ENCODE data around the gene PVALEF. TPM values are rescaled to one million over a fixed set of nuclear protein-coding genes. Genes with fewer than 3 reads are reported as not detected.

Gene PVALEF
- total and polyA plus RNA-seq, 2 of the 8 experiments (the other 6 are each of a cell fraction or from before 2014, with no cell fraction given) = 0.03 TPM; not detected in 1

GRCh38 chr17:81187120-81187519, 21.8 kb downstream of the PVALEF start:
- H2BK120ac ChIP-seq (replicated peaks; ENCODE audit: low read depth, low read length) = no peak overlapping the region
- H3K18ac ChIP-seq (ENCODE audit: extremely low read depth, low read length) = no peak overlapping the region
- ChIA-PET POLR2A (ENCODE audit: partially characterized antibody) (interaction anchor here (0.8 kb wide), 1 partner anchor 48 kb away, joined by 3 read pairs; no protein-coding TSS in a partner anchor), CTCF (ENCODE audit: partially characterized antibody) (interaction anchor here (0.7 to 3.2 kb wide), 6 partner anchors 11 to 66 kb away, joined by 3 to 23 read pairs (median 4); no protein-coding TSS in a partner anchor)
- DNase-seq (ENCODE audit: low read depth in 1 of 2, low spot score in 2 of 2) (no peak), FAIRE-seq (no peak)
- H2BK12ac ChIP-seq (ENCODE audit: low read depth, low read length) = no peak overlapping the region
- no peak overlapping the region for H3K23ac ChIP-seq (ENCODE audit: insufficient read length)
- H3K4me3 ChIP-seq (ENCODE audit: extremely low read depth in 1 of 4, insufficient read depth in 2 of 4, low read depth in 3 of 4, low read length in 4 of 4) = no peak overlapping the region
- H4K91ac ChIP-seq (replicated peaks; ENCODE audit: insufficient read length, low read length) = no peak overlapping the region
- H4K5ac ChIP-seq (ENCODE audit: insufficient read length, low read depth, low read length) = no peak overlapping the region
- H3K9me3 ChIP-seq (ENCODE audit: insufficient read depth in 2 of 2, low read depth in 1 of 2, low read length in 1 of 2) = no peaks in the 10 kb centered on the region; a peak in 1 of 4 replicates
- no peak overlapping the region for H2AK5ac ChIP-seq (ENCODE audit: low read depth, low read length)
- peaks cover 0 to 7% (median 0%) of the 10 kb centered on the region in 4 experiments; a peak in 3 of 8 replicates for H3K36me3 ChIP-seq (ENCODE audit: control insufficient read depth in 2 of 4, insufficient read depth in 4 of 4, low read length in 3 of 4)
- no peak overlapping the region for H2BK15ac ChIP-seq (ENCODE audit: low read length)
- WGBS, 2 experiments (ENCODE audit: extremely low coverage in 1 of 2, insufficient coverage in 1 of 2, insufficient read length in 1 of 2, insufficient replicate concordance in 2 of 2, low coverage in 1 of 2, low lambda C conversion rate in 2 of 2, missing lambda C conversion rate in 1 of 2) = 94% methylated on average over 11 of the region's 11 CpGs; no CpG with 5 or more reads in 1 of the 2 experiments
- H3K79me1 ChIP-seq (ENCODE audit: low read depth, low read length) = no peaks in the 10 kb centered on the region
- no peaks in the 10 kb centered on the region for H3K27me3 ChIP-seq (replicated peaks in 1 of 4; ENCODE audit: control insufficient read depth in 3 of 4, extremely low read depth in 1 of 4, insufficient read depth in 3 of 4, low read length in 3 of 4)
- no peak overlapping the region for H3K4ac ChIP-seq (replicated peaks; ENCODE audit: insufficient read length, low read depth, low read length)
- H2AFZ ChIP-seq (ENCODE audit: low read length) = no peak overlapping the region
- no peaks in the 10 kb centered on the region for H3K79me2 ChIP-seq (ENCODE audit: control insufficient read depth in 1 of 2, insufficient read depth in 2 of 2, low read length in 2 of 2)
- no peak overlapping the region for H4K8ac ChIP-seq (ENCODE audit: extremely low read depth, insufficient read depth, low read length)
- H2BK20ac ChIP-seq (ENCODE audit: low read length) = no peak overlapping the region
- no peaks in the 10 kb centered on the region for H3K23me2 ChIP-seq (ENCODE audit: low read depth, low read length)
- no peak overlapping the region for H3K56ac ChIP-seq (replicated peaks; ENCODE audit: insufficient read length, low read depth, low read length)
- no peak overlapping the region for H3K14ac ChIP-seq (ENCODE audit: insufficient read length)
- H3K9ac ChIP-seq (replicated peaks in 1 of 4; ENCODE audit: extremely low read depth in 1 of 4, low read depth in 3 of 4, low read length in 3 of 4) = no peak overlapping the region
- H3K4me1 ChIP-seq (replicated peaks in 1 of 4; ENCODE audit: control insufficient read depth in 3 of 4, insufficient read depth in 4 of 4, low read length in 3 of 4) = peaks cover 0 to 5% (median under 1%) of the 10 kb centered on the region in 4 experiments; a peak in 2 of 7 replicates
- no peak overlapping the region for H2BK5ac ChIP-seq (ENCODE audit: low read depth, low read length)
- no peak overlapping the region for H3K27ac ChIP-seq (ENCODE audit: low read depth, low read length)
- peaks cover 0 to 5% of the 10 kb centered on the region in 2 experiments for H4K20me1 ChIP-seq (replicated peaks in 1 of 2; ENCODE audit: control insufficient read depth in 1 of 2, insufficient read depth in 2 of 2, low read length in 2 of 2)
- H3K4me2 ChIP-seq (ENCODE audit: insufficient read depth in 1 of 2, low read depth in 2 of 2, low read length in 2 of 2) = no peak overlapping the region
- TF ChIP-seq MAFK (IDR thresholded peaks at IDR 0.05; ENCODE audit: low read depth, low read length) (no peak), SAP30 (IDR thresholded peaks at IDR 0.05; ENCODE audit: insufficient read depth, insufficient replicate concordance, low read length) (no peak), TBP (IDR thresholded peaks at IDR 0.05; ENCODE audit: low read depth, low read length) (no peak)
